Iris pigment epithelial cell (primary cell): Measurements from ENCODE around the gene GLIS2.
A peak's percentile ranks its signal among the peaks of the same experiment; 100 is the strongest.

Experiments
- DNase-seq: peaks from one replicate; pipeline ENCODE4 v3.0.0-alpha.2; 2011; ENCODE audit warnings: low read depth

Gene GLIS2

DNA sequence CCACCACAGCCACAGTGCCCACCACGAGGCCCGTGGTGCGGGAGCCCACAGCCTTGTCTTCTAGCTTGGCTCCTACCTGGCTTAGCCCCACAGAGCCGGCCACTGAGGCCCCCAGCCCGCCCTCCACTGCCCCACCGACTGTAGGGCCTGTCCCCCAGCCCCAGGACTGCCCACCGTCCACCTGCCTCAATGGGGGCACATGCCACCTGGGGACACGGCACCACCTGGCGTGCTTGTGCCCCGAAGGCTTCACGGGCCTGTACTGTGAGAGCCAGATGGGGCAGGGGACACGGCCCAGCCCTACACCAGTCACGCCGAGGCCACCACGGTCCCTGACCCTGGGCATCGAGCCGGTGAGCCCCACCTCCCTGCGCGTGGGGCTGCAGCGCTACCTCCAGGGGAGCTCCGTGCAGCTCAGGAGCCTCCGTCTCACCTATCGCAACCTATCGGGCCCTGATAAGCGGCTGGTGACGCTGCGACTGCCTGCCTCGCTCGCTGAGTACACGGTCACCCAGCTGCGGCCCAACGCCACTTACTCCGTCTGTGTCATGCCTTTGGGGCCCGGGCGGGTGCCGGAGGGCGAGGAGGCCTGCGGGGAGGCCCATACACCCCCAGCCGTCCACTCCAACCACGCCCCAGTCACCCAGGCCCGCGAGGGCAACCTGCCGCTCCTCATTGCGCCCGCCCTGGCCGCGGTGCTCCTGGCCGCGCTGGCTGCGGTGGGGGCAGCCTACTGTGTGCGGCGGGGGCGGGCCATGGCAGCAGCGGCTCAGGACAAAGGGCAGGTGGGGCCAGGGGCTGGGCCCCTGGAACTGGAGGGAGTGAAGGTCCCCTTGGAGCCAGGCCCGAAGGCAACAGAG, 66.3 kb downstream of the GLIS2 start:
- no peak for DNase-seq

DNA sequence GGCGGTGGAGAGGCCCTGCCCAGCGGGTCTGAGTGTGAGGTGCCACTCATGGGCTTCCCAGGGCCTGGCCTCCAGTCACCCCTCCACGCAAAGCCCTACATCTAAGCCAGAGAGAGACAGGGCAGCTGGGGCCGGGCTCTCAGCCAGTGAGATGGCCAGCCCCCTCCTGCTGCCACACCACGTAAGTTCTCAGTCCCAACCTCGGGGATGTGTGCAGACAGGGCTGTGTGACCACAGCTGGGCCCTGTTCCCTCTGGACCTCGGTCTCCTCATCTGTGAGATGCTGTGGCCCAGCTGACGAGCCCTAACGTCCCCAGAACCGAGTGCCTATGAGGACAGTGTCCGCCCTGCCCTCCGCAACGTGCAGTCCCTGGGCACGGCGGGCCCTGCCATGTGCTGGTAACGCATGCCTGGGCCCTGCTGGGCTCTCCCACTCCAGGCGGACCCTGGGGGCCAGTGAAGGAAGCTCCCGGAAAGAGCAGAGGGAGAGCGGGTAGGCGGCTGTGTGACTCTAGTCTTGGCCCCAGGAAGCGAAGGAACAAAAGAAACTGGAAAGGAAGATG, 67.0 kb downstream of the GLIS2 start:
- no peak for DNase-seq

DNA sequence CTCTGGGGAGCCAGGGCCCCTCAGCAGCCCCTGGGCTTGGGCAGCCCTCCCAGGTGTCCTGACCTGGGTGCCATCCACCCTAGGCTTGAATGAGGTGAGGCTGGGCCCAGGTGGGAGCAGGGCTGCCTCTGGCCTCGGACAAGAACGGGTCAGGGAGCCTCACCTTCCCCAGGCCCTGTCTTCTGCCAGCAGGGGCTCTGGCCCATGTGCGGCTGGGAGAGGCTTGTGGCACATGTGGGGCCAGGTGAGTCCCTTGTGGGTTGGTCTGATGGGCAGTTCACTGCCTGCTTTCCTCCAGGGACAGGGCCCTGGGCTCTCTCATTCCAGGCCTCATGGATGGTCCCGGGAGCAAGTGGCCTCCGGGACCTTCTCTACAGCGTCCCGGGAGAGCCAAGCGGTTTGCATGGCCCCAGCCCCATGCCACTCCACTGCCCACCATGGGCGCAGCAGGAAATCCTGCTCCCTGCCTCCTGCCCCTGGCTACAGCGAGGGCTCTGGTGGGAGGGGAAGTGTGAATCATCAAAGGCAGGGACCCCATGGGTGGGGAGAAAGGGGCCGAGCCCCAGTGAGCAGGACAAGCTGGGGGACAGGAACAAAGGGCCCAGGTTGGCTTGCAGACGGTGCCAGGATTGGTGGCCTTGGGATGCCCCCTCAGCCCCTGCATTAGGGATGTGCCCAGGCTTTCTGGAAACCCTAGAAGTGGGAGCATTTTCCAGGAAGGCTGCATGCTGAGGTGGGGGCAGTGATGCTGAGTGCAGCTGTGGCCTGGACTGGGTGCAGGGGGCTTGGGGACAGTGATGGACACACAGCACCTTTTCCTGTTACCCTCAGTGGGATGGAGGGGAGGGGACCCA, 68.0 kb downstream of the GLIS2 start:
- no peak for DNase-seq

DNA sequence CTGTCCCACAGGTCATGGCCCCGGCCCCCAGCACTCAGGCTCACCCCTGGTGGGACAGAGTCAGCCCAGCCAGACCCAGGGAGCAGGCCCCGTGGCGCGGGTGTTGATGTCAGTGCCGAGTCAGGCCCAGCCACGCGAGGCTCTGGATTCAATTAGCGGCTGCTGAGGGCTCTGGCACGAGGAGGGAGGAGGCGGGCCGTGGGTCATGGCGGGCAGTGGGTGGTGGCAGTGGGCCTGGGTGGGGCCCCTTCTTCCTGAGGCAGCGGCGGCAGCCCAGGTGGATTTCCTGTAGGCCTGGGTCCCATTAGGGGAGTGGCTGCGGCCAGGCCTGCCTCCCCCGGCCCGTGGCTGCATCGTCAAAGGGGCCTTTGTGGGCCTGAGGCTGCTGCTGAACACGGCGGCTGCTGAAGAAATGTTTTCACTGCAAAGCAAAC, 68.7 kb downstream of the GLIS2 start:
- no peak for DNase-seq

DNA sequence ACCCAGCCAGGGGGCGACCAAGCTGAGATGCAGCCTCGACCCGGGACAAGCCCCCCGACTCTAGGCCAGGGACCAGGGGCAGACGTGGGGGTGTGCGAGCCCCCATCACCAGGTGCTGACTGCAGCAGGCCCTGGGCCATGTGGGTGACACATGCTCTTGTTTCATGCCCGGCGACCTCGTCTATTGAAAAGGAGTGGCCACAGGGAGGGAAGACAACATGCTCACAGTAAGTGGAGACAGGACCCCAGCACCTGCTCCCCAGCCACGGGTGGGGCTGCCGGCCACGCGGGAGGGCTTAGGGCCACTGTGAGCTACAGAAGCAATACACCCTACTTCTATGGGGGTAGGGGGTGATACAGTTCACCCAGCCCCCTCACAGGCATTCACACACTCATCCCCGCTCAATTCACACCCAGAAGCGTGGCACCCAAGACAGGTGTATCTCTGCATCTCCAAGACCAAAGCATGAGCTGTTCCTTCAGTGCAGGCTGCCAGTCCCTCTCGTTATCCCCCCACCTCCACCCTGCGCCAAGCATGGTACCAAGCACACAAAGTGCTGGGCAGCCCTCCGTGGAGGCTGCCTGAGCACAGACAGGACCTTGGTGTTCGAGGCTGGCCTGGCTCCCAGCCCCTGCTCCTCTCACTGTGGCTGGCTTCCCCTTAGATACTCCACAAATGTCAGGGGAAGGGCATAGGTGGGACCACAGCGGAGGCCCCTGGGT, 69.4 kb downstream of the GLIS2 start:
- no peak for DNase-seq

- DNase-seq = no peak
Observed at GRCh38 chr16:4385789-4386450, 70.1 kb downstream of the GLIS2 start.

GRCh38 chr16:4386451-4386805, 70.6 kb downstream of the GLIS2 start:
- no peak for DNase-seq

GRCh38 chr16:4386951-4387565, 71.2 kb downstream of the GLIS2 start:
- peak; percentile 55 for DNase-seq

DNA sequence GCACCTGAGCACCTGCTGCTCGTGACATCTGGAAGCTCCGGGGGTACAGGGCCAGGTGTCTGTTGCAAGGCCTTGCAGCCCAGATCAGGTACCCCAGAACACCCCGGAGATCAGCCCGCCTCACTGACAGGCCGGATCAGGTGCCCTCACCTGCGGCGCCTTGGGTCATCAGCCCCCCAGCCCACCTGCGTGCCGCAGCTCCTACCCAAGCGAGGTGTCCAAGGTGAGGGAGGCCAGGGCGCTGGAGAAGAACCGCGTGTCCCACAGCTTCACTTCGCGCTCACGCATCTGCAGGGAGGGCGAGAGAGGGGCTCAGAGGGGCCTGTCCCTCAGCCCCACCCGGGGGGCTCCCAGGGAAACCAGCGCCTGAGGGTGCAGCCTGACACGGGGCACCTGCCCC, 71.9 kb downstream of the GLIS2 start:
- DNase-seq = no peak

- DNase-seq = no peak
Observed at GRCh38 chr16:4388271-4389021, 72.6 kb downstream of the GLIS2 start.
